ENCODE measurements around the gene HSPG2. TPM values are rescaled to one million over a fixed set of nuclear protein-coding genes. Genes with fewer than 3 reads are reported as not detected.

HSPG2 gene
- total and polyA plus RNA-seq, 9 of the 15 experiments (the other 6 are each of a cell fraction or from before 2014, with no cell fraction given), result 0.14 to 160 (median 15.7) TPM

- Histone ChIP-seq H3K9me1 (ENCODE audit: control insufficient read depth, insufficient read depth, low read length) (peaks cover 7% of the 10 kb centered on the region), H3K4me1 (replicated peaks in 1 of 2; ENCODE audit: control insufficient read depth in 2 of 2, insufficient read depth in 2 of 2, low read length in 2 of 2) (peaks cover 0 to 26% of the 10 kb centered on the region in 2 experiments; a peak in 1 of 5 replicates), H3K9me3 (replicated peaks; ENCODE audit: control insufficient read depth, insufficient read depth, low read depth, low read length) (no peaks in the 10 kb centered on the region), H4K20me1 (replicated peaks; ENCODE audit: control insufficient read depth, insufficient read depth, low read length) (no peaks in the 10 kb centered on the region; the same call in 1 of the 2 replicates), H3K27ac (ENCODE audit: extremely low read depth, low read depth, low read length) (no peak overlapping the region), H3K4me2 (ENCODE audit: insufficient read depth, low read length) (no peak overlapping the region), H3K9ac (ENCODE audit: insufficient read depth in 1 of 2, low read depth in 2 of 2, low read length in 2 of 2) (0 out of 4 replicates have a peak overlapping the region, but pooled peaks of 1 of the 2 experiments have one; percentile 17), H3K4me3 (no peak overlapping the region), H3K79me2 (ENCODE audit: control insufficient read depth, insufficient read depth, low read length) (no peaks in the 10 kb centered on the region), H3K27me3 (ENCODE audit: control insufficient read depth in 2 of 2, insufficient read depth in 2 of 2, low read length in 2 of 2) (no peaks in the 10 kb centered on the region), H3K36me3 (ENCODE audit: control insufficient read depth, insufficient read depth, low read length) (peaks cover 89% of the 10 kb centered on the region), H2AFZ (ENCODE audit: low read depth, low read length) (no peak overlapping the region)
- TF ChIP-seq RBM22 (IDR thresholded peaks at IDR 0.05; ENCODE audit: low read depth, low read length, poor library complexity, severe bottlenecking) (peak; percentile 45), SMC3 (conservative IDR thresholded peaks at IDR 0.05; ENCODE audit: insufficient read depth, low read depth, low read length) (0 out of 2 replicates have a peak, but pooled peaks have one; percentile 13), GATAD2A (IDR thresholded peaks at IDR 0.05) (no peak)
- ATAC-seq, result no peak
- WGBS (ENCODE audit: insufficient coverage, low coverage, missing lambda C conversion rate), result 92% methylated on average over 31 of the region's 33 CpGs
- no peak for FAIRE-seq
- BruUV-seq (replicated peaks), result no TSS peak
- in situ Hi-C loops (cut with MboI) (no loop called here), intact Hi-C loops (cut with micrococcal nuclease) (no loop called here)
- ChIA-PET CTCF (ENCODE audit: low intra/inter-chr PET ratio) (no interaction called here), POLR2A (no interaction called here)
- DNase-seq (ENCODE audit: extremely low read depth in 1 of 4, low spot score in 3 of 4), result no peak
Measured at GRCh38 chr1:21845646-21846641, 91.2 kb downstream of the HSPG2 start.

- no peaks in the 10 kb centered on the region for H3K27me3 ChIP-seq (ENCODE audit: control insufficient read depth in 2 of 2, insufficient read depth in 2 of 2, low read length in 2 of 2)
- in situ Hi-C loops (cut with MboI), result no loop called here
- peak overlapping the region in 1 of 2 experiments; percentile 13; a peak in 1 of 4 replicates for H3K9ac ChIP-seq (ENCODE audit: insufficient read depth in 1 of 2, low read depth in 2 of 2, low read length in 2 of 2)
- TF ChIP-seq KAT7 (CRISPR knock-in tag; IDR thresholded peaks at IDR 0.05; ENCODE audit: borderline replicate concordance) (no peak), L3MBTL2 (IDR thresholded peaks at IDR 0.05) (no peak), JUN (IDR thresholded peaks at IDR 0.05; ENCODE audit: borderline replicate concordance, low read depth, low read length) (no peak), JUN (CRISPR knock-in tag; IDR thresholded peaks at IDR 0.05; ENCODE audit: borderline replicate concordance) (no peak), NBN (IDR thresholded peaks at IDR 0.05; ENCODE audit: low read depth) (no peak), CREB3L1 (IDR thresholded peaks at IDR 0.05; ENCODE audit: borderline replicate concordance, low read depth) (no peak), MLX (CRISPR knock-in tag; conservative IDR thresholded peaks at IDR 0.05) (no peak), RUNX1 (IDR thresholded peaks at IDR 0.05; ENCODE audit: low read depth) (no peak)
- peaks cover 84% of the 10 kb centered on the region for H3K36me3 ChIP-seq (ENCODE audit: control insufficient read depth, insufficient read depth, low read length)
- no peak overlapping the region for H2AFZ ChIP-seq (ENCODE audit: low read depth, low read length)
- peaks cover 0 to 21% of the 10 kb centered on the region in 2 experiments; a peak in 1 of 5 replicates for H3K4me1 ChIP-seq (replicated peaks in 1 of 2; ENCODE audit: control insufficient read depth in 2 of 2, insufficient read depth in 2 of 2, low read length in 2 of 2)
- 92% methylated on average over 10 of the region's 11 CpGs for WGBS (ENCODE audit: insufficient coverage, low coverage, missing lambda C conversion rate)
- no peak overlapping the region for H3K4me2 ChIP-seq (ENCODE audit: insufficient read depth, low read length)
- no peak overlapping the region for H3K4me3 ChIP-seq
- no peaks in the 10 kb centered on the region for H3K9me3 ChIP-seq (replicated peaks; ENCODE audit: control insufficient read depth, insufficient read depth, low read depth, low read length)
- ChIA-PET CTCF (ENCODE audit: low intra/inter-chr PET ratio) (no interaction called here), POLR2A (interaction anchor here (0.6 kb wide), 1 partner anchor 107 kb away, joined by 3 read pairs; no protein-coding TSS in a partner anchor)
- ATAC-seq (no peak), FAIRE-seq (no peak), DNase-seq (ENCODE audit: extremely low read depth in 1 of 4, low spot score in 3 of 4) (no peak)
- H3K9me1 ChIP-seq (ENCODE audit: control insufficient read depth, insufficient read depth, low read length), result peaks cover under 1% of the 10 kb centered on the region
- intact Hi-C loops (cut with micrococcal nuclease), result no loop called here
- BruUV-seq (replicated peaks), result no TSS peak
- H3K79me2 ChIP-seq (ENCODE audit: control insufficient read depth, insufficient read depth, low read length), result no peaks in the 10 kb centered on the region
- H4K20me1 ChIP-seq (replicated peaks; ENCODE audit: control insufficient read depth, insufficient read depth, low read length), result no peaks in the 10 kb centered on the region; the same call in 1 of the 2 replicates
- no peak overlapping the region for H3K27ac ChIP-seq (ENCODE audit: extremely low read depth, low read depth, low read length)
Measured at GRCh38 chr1:21843996-21844395, 93.1 kb downstream of the HSPG2 start.
